SK-N-SH (cell line): ENCODE data around the gene BNIP3. TPM values are rescaled to one million over a fixed set of nuclear protein-coding genes. Genes with fewer than 3 reads are reported as not detected.

Experiments used
- CTCF ChIA-PET: fragments of 300-600, 350-600 bp; formaldehyde crosslinking; extraction: SDS; loops from one replicate; lab custom pipeline; 2021; lab: Yijun Ruan, JAX
- POLR2A ChIA-PET: fragments of 350-600 bp; sonication (Branson Sonifier 250); formaldehyde crosslinking; extraction: SDS; loops from one replicate; lab custom pipeline; 2020; ENCODE audit warnings: antibody characterized with exemption, inconsistent platforms; lab: Yijun Ruan, JAX
- DNase-seq: peaks from one replicate; pipeline ENCODE4 v3.0.0; 2012
- H2AFZ ChIP-seq: fragments of 200-600 bp; sonication (generic); 2 replicates; pipeline ENCODE4 v1.8.1; 2016; ENCODE audit warnings: antibody characterized with exemption, mild to moderate bottlenecking, low read depth
- H3F3A ChIP-seq: fragments of 200-600 bp; sonication (generic); replicated peaks from 2 replicates; pipeline ENCODE3; 2016; ENCODE audit warnings: antibody characterized with exemption, mild to moderate bottlenecking; ENCODE audit not compliant: insufficient read depth
- H3K27ac ChIP-seq, 2 experiments: fragments of 200-500 bp in 1 of 2; fragments of 200-600 bp in 1 of 2; sonication (Bioruptor generic) in 1 of 2; sonication (generic), shearing (Covaris generic) in 1 of 2; 2 replicates each; pipeline versions ENCODE4 v1.5.1 to v1.6.1; 2014 to 2016; ENCODE audit warnings: low read depth in 2 of 2, inconsistent platforms in 1 of 2, low read length in 1 of 2, mild to moderate bottlenecking in 1 of 2, mixed read lengths in 1 of 2
- H3K27me3 ChIP-seq: fragments of 200-600 bp; sonication (generic), shearing (Covaris generic); 2 replicates; pipeline ENCODE4 v1.6.1; 2016; ENCODE audit warnings: mixed run types; ENCODE audit not compliant: insufficient read depth
- H3K36me3 ChIP-seq, 2 experiments: fragments of 200-500 bp in 1 of 2; fragments of 200-600 bp in 1 of 2; sonication (Bioruptor generic) in 1 of 2; sonication (generic) in 1 of 2; replicated peaks in 1 of 2; 2 replicates each; pipeline versions ENCODE3 to v1.5.1; 2014 to 2016; ENCODE audit warnings: low read length in 1 of 2, mild to moderate bottlenecking in 1 of 2; ENCODE audit not compliant: insufficient read depth in 2 of 2, control insufficient read depth in 1 of 2
- H3K4me1 ChIP-seq, 2 experiments: fragments of 200-500 bp in 1 of 2; fragments of 200-600 bp in 1 of 2; sonication (Bioruptor generic) in 1 of 2; sonication (generic), shearing (Covaris generic) in 1 of 2; 2 replicates each; pipeline versions ENCODE4 v1.5.1 to v1.6.1; 2014 to 2016; ENCODE audit warnings: low read depth in 1 of 2, low read length in 1 of 2, mixed run types in 1 of 2; ENCODE audit not compliant: insufficient read depth in 2 of 2, control insufficient read depth in 1 of 2
- H3K4me2 ChIP-seq: fragments of 200-600 bp; sonication (generic), shearing (Covaris generic); 2 replicates; pipeline ENCODE4 v1.6.1; 2017; ENCODE audit warnings: mixed run types
- H3K4me3 ChIP-seq, 2 experiments: fragments of 200-500 bp in 1 of 2; fragments of 200-600 bp in 1 of 2; sonication (Bioruptor generic) in 1 of 2; sonication (generic), shearing (Covaris generic) in 1 of 2; 2 replicates each; pipeline versions ENCODE4 v1.5.1 to v1.8.1; 2014 to 2016; ENCODE audit warnings: low read depth in 2 of 2, inconsistent platforms in 1 of 2, low read length in 1 of 2, mild to moderate bottlenecking in 1 of 2, mixed read lengths in 1 of 2, moderate library complexity in 1 of 2
- H3K79me2 ChIP-seq: fragments of 200-600 bp; sonication (generic); 2 replicates; pipeline ENCODE4 v1.8.1; 2017; ENCODE audit warnings: mild to moderate bottlenecking; ENCODE audit not compliant: insufficient read depth
- H3K9ac ChIP-seq: fragments of 200-600 bp; sonication (generic); 2 replicates; pipeline ENCODE4 v1.6.1; 2017; ENCODE audit warnings: mixed run types
- H3K9me2 ChIP-seq: fragments of 200-600 bp; sonication (generic); 2 replicates; pipeline ENCODE4 v1.6.1; 2017; ENCODE audit warnings: mixed run types
- H3K9me3 ChIP-seq: fragments of 200-600 bp; sonication (generic); 2 replicates; pipeline ENCODE4 v1.6.1; 2017; ENCODE audit warnings: mixed run types, mild to moderate bottlenecking, moderate library complexity
- H4K20me1 ChIP-seq: fragments of 200-600 bp; sonication (generic); 2 replicates; pipeline ENCODE4 v1.6.1; 2017; ENCODE audit warnings: mild to moderate bottlenecking, mixed run types; ENCODE audit not compliant: insufficient read depth
- EP300 ChIP-seq, 2 experiments: IDR thresholded peaks; 2 replicates each; pipeline versions ENCODE4 v1.4.0 to v1.6.1; 2012; ENCODE audit warnings: borderline replicate concordance in 1 of 2, low read depth in 1 of 2, low read length in 1 of 2
- EZH2phosphoT487 ChIP-seq: fragments of 200-600 bp; sonication (generic); IDR thresholded peaks from 2 replicates; pipeline ENCODE4 v1.6.1; 2017; ENCODE audit warnings: low read depth, mixed run types, mild to moderate bottlenecking, antibody characterized with exemption, moderate library complexity, borderline replicate concordance
- GABPA ChIP-seq: IDR thresholded peaks from 2 replicates; pipeline ENCODE4 v1.4.0; 2012; ENCODE audit warnings: low read depth, mild to moderate bottlenecking
- IRF3 ChIP-seq: fragments of 150-350 bp; IDR thresholded peaks from 2 replicates; pipeline ENCODE4 v1.6.1; 2016; ENCODE audit warnings: mild to moderate bottlenecking, low read depth, low read length
- MAX ChIP-seq: IDR thresholded peaks from 2 replicates; pipeline ENCODE4 v1.4.0; 2012; ENCODE audit warnings: low read depth
- MEF2A ChIP-seq: IDR thresholded peaks from 2 replicates; pipeline ENCODE4 v1.4.0; 2012; ENCODE audit warnings: low read depth, borderline replicate concordance
- NFIC ChIP-seq: IDR thresholded peaks from 2 replicates; pipeline ENCODE4 v1.4.0; 2012; ENCODE audit warnings: borderline replicate concordance
- NRF1 ChIP-seq: IDR thresholded peaks from 2 replicates; pipeline ENCODE4 v1.6.1; 2012; ENCODE audit warnings: low read depth, mild to moderate bottlenecking, low read length
- POLR2AphosphoS5 ChIP-seq: IDR thresholded peaks from 2 replicates; pipeline ENCODE4 v1.6.1; 2012; ENCODE audit warnings: low read depth, low read length
- RCOR1 ChIP-seq: fragments of 150-350 bp; IDR thresholded peaks from 2 replicates; pipeline ENCODE4 v1.6.1; 2017; ENCODE audit warnings: antibody characterized with exemption, low read length
- REST ChIP-seq: IDR thresholded peaks from 2 replicates; pipeline ENCODE4 v1.6.1; 2012; ENCODE audit warnings: mild to moderate bottlenecking, low read depth, low read length, moderate library complexity
- RFX5 ChIP-seq: IDR thresholded peaks from 2 replicates; pipeline ENCODE4 v1.6.1; 2012; ENCODE audit warnings: mild to moderate bottlenecking, improper control_type of control experiment, low read length
- TAF1 ChIP-seq: IDR thresholded peaks from 2 replicates; pipeline ENCODE4 v1.6.1; 2012; ENCODE audit warnings: low read depth, mild to moderate bottlenecking, low read length, moderate library complexity, borderline replicate concordance
- TCF12 ChIP-seq: IDR thresholded peaks from 2 replicates; pipeline ENCODE4 v1.4.0; 2012
- USF2 ChIP-seq: fragments of 150-350 bp; IDR thresholded peaks from 2 replicates; pipeline ENCODE4 v1.6.1; 2017; ENCODE audit warnings: antibody characterized with exemption, low read length, low read depth, borderline replicate concordance
- YY1 ChIP-seq: IDR thresholded peaks from 2 replicates; pipeline ENCODE4 v1.4.0; 2012; ENCODE audit warnings: low read depth, mild to moderate bottlenecking
- ZBTB33 ChIP-seq: IDR thresholded peaks from 2 replicates; pipeline ENCODE4 v1.4.0; 2012; ENCODE audit warnings: low read depth, borderline replicate concordance
- WGBS: methylation state at CpG from one replicate; pipeline ENCODE4 v1.1.6; 2017; ENCODE audit warnings: low lambda C conversion rate; 5-methylcytosine and 5-hydroxymethylcytosine counted together
- polyA plus RNA-seq, 3 experiments: library from polyadenylated mRNA; depleted of rRNA; stranded (reverse); fragments of >200 nt; gene quantifications; 2 replicates each; pipeline ENCODE4 v1.2.3, GENCODE V29; 2012

Gene BNIP3
- polyA plus RNA-seq, 1 of the 3 experiments (the other 2 are of a cell fraction) = 40.3 TPM

GRCh38 chr10:131938681-131939080 lies 43.0 kb downstream of the BNIP3 start:
- H3K4me1 ChIP-seq = peaks cover 0 to under 1% of the 10 kb centered on the region in 2 experiments; a peak in 1 of 4 replicates
- H3K9me3 ChIP-seq = no peaks in the 10 kb centered on the region
- no peaks in the 10 kb centered on the region for H3K27me3 ChIP-seq
- no peak overlapping the region for H3K27ac ChIP-seq
- TF ChIP-seq POLR2AphosphoS5 = no peak
- no peak for TF ChIP-seq TAF1
- no peak for TF ChIP-seq GABPA
- no peak for TF ChIP-seq MEF2A
- no peak for TF ChIP-seq EP300 (IDR thresholded peaks at IDR 0.05; ENCODE audit: borderline replicate concordance in 1 of 2, low read depth in 1 of 2, low read length in 1 of 2)
- H3K79me2 ChIP-seq = peaks cover 36% of the 10 kb centered on the region
- H2AFZ ChIP-seq = no peak overlapping the region
- no peak for DNase-seq
- H3K9me2 ChIP-seq = no peaks in the 10 kb centered on the region
- POLR2A ChIA-PET = no interaction called here
- H3K4me2 ChIP-seq = no peak overlapping the region
- H3K4me3 ChIP-seq = no peak overlapping the region
- H3K36me3 ChIP-seq = peaks cover 27 to 52% of the 10 kb centered on the region in 2 experiments
- 96% methylated on average over 10 of the region's 10 CpGs for WGBS
- H4K20me1 ChIP-seq = 0 out of 2 replicates have a peak, but pooled peaks cover under 1% of the 10 kb centered on the region
- CTCF ChIA-PET = interaction anchor here (0.9 kb wide), 1 partner anchor 53 kb away, joined by 3 read pairs; no protein-coding TSS in a partner anchor
- H3F3A ChIP-seq = peaks cover 3% of the 10 kb centered on the region
- H3K9ac ChIP-seq = no peak overlapping the region

- H3K4me1 ChIP-seq = peaks cover 0 to 8% of the 10 kb centered on the region in 2 experiments; a peak in 1 of 4 replicates
- no peak overlapping the region for H3K4me3 ChIP-seq
- TF ChIP-seq IRF3 = no peak
- no peak for TF ChIP-seq NRF1
- no peak for TF ChIP-seq ZBTB33
- TF ChIP-seq GABPA = no peak
- no peak for TF ChIP-seq MAX
- no peak for TF ChIP-seq NFIC
- TF ChIP-seq POLR2AphosphoS5 = no peak
- no peak for TF ChIP-seq EP300 (IDR thresholded peaks at IDR 0.05; ENCODE audit: borderline replicate concordance in 1 of 2, low read depth in 1 of 2, low read length in 1 of 2)
- no peak for TF ChIP-seq REST
- TF ChIP-seq EZH2phosphoT487 = no peak
- TF ChIP-seq TCF12 = no peak
- TF ChIP-seq USF2 = no peak
- TF ChIP-seq RCOR1 = no peak
- no peak for TF ChIP-seq RFX5
- no peak for TF ChIP-seq YY1
- CTCF ChIA-PET = interaction anchor here (0.9 to 1.9 kb wide), 2 partner anchors 53 to 85 kb away, joined by 3 to 5 read pairs; no protein-coding TSS in a partner anchor
- H3K9ac ChIP-seq = no peak overlapping the region
- DNase-seq = no peak
- H3K27ac ChIP-seq = no peak overlapping the region
- H4K20me1 ChIP-seq = 0 out of 2 replicates have a peak, but pooled peaks cover 9% of the 10 kb centered on the region
- no peak overlapping the region for H3K4me2 ChIP-seq
- H3F3A ChIP-seq = no peaks in the 10 kb centered on the region
- no peaks in the 10 kb centered on the region for H3K27me3 ChIP-seq
- peaks cover 21 to 47% of the 10 kb centered on the region in 2 experiments for H3K36me3 ChIP-seq
- no peak overlapping the region for H2AFZ ChIP-seq
- no peaks in the 10 kb centered on the region for H3K9me3 ChIP-seq
- WGBS = 97% methylated on average over 20 of the region's 20 CpGs
- POLR2A ChIA-PET = no interaction called here
- no peaks in the 10 kb centered on the region for H3K9me2 ChIP-seq
- H3K79me2 ChIP-seq = peaks cover 44% of the 10 kb centered on the region
These were observed 43.9 kb downstream of the BNIP3 start for GRCh38 chr10:131937836-131938235.
